Stimulated activated CD8-positive, alpha-beta memory T cell treated with anti-CD3 and anti-CD28 coated beads, Interleukin-7, amount 100 ng/mL, for 48 hours (primary cell): ENCODE measurements around the gene PTDSS2.

ENCODE experiments used
- DNase-seq, 2 donors: peaks; one replicate each; pipeline ENCODE4 v3.0.0-alpha.2; 2020; ENCODE audit warnings: low read depth in 1 of 2; ENCODE audit errors: extremely low read depth in 1 of 2

The PTDSS2 gene

DNA sequence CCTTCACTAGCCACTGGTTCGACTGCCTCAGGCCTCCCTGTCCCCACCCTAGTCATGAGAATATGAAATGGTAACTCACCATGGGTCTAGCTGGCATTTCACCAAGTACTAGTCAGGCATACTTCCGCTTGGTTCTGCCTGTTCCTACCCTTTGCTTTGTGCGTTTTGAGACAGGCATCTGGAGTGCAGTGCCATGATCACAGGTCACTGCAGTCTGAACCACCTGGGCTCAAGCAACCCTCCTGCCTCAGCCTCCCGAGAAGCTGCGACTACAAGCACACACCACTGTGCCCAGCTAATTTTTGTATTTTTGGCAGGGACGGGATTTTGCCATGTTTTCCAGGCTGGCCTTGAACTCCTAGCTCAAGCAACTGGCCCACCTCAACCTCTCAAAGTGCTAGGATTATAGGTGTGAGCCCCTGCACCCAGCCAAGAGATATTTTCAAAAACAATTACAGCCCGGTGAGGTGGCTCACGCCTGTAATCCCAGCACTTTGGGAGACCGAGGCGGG lies 71.2 kb downstream of the PTDSS2 start:
- DNase-seq, result no peak

DNA sequence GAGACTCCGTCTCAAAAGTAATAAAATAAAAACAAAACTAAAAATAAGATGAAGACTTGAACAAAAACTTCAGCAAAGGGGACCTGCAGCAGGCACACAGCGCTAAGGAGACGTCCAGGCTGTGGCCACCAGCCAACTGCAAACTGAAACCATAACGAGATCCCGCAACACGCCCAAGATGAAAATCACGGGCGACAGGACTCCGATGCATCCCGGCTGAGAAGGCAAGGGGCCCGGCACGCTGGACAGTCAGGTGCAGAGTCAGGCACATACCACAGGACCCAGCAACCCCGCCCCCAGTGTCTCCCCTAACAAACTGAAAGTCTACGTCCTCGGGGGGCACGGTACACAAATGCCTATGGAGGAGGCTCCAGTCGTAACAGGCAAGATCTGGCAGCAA lies 76.1 kb downstream of the PTDSS2 start:
- DNase-seq, result no peak

DNA sequence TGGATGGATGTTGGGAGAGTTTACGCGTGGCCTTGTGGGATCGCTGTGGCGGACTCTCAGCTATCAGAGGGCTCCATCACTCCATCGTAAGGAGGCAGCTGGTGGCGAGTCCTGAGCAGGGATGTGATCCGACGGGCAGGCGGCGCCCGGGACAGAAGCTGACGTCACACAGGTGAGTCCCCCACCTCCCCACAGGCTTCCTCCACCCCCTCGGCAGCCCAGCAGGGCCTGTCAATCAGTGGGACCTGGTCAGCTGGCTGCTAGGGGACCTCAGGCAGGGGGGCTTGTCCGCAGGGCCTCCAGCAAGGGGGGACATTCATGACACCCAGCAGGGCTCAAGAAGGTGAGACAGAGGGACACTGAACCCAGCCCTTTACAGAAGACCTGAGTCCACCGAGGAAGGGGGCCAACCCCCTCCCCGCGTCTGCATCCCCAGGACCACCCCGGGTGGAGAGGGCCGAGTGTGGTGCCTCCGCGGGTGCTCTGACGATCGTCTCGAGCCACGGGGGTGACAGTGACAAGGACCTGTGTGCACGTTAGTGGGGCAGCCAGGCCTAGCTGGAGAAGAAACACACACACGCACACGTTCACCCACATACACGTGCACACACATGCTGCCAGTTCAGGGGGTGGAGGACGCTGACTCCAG lies 78.2 kb downstream of the PTDSS2 start:
- DNase-seq, result no peak

DNA sequence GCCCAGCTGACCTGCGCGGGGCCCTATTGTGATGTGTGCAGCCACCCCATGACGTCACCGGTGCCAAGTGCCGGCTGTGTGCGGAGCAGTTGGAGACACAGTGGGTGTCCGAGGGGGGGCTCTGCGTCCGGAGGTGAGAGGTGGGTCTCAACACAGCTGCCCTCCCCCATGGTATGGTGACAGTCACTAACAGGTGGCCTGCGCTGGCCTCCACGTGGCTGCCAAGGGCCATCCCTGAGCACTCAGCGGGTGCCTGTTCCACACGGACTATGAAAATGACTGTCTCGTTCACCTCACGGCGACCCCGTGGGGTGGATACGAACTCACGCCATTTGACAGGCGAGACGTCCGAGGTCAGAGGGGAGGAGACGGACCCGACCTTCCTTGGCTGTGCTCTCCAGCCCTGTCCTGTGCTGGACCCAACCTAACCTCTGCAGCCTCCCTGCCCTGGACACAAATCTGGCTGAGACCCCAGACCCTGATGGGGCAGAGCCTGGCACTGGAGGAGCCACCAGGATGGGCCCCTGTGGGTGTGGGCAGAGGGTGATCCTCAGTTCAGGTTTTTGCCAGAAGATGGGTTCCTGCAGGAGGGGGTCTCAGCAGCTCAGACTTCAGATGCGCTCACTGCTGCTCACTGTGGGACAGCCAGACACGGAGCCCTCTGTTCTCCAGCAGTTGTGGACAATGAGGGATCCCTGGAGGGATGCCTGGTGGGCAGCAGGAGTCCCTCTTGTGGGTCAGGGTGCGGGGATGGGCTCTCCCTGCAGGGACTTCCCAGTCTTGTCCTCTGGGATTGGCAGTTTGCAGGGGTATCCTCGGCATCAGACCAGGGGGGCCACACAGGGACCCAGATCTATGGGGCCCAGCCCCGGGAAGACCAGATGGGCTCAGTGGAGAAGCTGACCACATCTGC lies 79.0 kb downstream of the PTDSS2 start:
- no peak for DNase-seq

DNA sequence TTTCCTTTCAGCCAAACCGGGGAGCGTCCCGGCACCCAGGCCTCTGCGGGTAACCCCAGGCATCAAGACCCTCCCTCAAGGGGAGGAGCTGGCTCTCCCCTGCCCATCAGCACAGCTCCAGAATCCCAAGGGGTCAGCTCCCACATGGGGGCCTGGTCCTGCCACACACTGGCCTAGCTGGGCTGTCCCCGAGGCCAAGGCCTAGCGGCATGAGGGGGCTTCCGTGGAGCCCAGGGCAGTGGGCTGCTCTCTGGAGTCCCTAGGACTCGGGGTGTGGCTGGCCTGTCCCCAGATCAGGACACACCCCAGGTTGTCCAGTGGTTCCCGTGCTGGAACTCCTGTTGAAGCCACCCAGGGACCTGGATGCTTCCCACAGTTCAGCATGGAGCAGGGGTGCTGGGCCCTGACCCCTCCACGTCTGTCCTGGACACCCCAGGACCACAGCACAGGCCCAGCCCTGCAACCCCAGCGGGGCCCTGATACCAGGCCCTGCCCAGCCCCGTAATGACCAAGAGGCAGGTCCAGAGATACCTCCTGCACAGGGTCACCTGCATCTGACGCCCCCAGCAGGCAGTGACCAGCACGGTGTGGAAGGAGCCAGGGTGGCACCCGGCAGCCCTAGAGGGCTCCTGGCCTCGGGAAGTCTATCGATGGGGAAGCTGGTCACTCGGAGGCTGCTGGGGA lies 79.8 kb downstream of the PTDSS2 start:
- no peak for DNase-seq

DNA sequence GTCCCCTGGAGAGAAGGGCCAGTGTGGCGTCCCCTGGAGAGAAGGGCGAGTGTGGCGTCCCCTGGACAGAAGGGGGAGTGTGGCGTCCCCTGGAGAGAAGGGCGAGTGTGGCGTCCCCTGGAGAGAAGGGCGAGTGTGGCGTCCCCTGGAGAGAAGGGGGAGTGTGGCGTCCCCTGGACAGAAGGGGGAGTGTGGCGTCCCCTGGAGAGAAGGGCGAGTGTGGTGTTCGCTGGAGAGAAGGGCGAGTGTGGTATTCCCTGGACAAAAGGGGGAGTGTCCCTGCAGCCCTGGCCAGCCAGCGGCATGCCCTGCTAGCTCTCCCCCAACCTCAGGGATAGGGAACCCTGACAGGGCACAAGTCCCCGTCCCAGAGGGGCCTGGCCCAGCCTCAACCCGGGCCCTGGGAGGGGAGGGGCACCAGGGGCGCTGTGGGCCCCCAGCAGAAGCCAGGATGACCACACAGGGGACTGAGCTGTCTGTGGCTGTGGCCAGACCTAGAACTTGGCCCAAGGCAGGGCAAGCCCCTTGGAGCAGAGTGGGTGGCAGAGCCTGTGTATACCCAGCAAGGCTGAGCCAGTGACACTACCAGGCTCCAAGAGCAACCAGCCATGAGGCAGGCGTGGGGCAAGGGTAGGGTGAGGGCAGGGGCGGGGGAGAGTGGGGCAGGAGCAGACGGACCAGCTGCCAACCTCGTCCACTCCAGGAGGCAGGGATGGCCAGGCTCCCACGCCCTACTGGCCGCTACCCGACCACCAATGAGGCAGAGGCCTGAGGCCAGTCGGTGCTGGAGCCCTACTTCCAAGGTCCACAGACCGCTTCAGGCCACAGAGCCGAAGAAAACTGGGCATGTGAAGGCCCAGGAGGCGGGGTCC lies 81.1 kb downstream of the PTDSS2 start:
- DNase-seq, result no peak

DNA sequence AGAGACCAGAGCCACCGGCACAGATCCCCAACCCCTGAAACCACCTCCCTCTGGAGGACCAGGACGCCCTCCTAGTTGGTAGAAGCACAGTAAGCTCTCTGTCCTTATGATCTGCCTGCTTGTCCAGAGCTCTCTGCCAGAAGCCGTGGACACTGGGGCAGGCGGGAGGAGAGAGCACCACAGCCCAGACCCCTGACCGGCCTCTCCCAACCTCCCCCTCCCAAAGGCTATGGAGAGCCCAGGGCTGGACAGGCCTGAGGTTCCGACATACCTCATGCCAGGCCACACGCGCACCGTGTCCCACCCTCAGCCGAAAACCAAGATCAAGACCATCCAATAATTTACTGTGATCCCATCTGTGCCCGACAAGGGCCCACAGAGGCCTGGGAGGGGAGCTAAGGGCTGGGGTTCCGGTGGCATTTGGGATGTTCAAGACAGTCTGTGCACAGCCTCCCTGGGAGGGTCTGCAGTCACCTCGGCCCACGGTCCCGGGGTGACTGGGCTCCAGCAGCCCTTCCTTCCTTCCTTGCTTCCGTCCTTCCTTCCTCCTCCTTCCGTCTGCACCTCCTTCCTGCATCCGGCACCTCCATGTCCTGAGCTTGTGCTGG lies 81.9 kb downstream of the PTDSS2 start:
- no peak for DNase-seq

DNA sequence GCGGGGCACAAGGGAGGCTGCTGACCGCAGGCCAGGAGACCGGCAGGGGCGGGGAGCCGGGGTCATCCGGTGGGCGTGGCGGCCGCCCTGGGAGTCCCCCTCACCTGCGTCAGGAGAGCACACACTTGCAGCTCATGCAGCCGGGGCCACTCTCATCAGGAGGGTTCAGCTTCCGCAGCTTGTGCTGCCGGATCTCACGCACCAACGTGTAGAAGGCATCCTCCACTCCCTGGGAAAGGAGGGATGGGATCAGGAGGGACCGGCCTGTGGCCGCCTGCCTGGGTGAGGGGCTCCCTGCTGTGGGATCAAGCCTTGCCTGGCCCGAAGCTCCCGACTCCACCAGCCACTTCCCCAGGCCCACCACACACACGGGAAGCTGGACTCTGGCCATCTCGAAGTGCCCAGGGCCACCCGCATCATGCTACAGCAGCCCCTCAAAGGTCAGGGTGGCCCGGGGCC lies 82.5 kb downstream of the PTDSS2 start:
- no peak for DNase-seq

DNA sequence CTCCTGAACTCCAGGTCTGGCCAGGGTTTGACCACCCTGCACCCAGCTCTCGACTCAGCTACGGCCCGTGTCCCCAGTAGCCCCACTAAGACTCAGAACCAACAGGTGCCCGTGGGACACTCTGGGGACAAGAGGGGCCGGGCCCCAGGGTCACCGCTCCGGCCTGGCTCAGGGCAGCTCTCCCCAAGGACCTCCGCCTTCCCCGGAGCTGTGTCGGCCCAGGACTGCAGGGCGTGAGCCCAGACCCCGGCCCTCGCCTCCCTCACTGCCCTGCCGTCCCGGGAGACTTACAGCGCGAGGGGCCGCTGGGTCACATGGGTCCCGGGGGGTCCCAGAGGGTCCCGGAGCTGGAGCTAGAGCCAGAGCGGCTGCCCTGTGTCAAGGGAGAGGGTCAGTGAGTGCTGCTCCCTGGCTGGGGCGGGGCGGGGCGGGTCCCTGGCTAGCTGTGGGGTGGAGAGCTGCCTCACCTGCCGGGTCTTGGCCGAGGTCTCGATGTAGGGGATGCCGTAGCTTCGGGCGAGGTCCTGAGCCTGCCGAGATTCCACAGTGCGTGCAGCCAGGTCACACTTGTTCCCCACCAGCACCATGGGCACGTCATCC lies 83.0 kb downstream of the PTDSS2 start:
- no peak for DNase-seq

DNA sequence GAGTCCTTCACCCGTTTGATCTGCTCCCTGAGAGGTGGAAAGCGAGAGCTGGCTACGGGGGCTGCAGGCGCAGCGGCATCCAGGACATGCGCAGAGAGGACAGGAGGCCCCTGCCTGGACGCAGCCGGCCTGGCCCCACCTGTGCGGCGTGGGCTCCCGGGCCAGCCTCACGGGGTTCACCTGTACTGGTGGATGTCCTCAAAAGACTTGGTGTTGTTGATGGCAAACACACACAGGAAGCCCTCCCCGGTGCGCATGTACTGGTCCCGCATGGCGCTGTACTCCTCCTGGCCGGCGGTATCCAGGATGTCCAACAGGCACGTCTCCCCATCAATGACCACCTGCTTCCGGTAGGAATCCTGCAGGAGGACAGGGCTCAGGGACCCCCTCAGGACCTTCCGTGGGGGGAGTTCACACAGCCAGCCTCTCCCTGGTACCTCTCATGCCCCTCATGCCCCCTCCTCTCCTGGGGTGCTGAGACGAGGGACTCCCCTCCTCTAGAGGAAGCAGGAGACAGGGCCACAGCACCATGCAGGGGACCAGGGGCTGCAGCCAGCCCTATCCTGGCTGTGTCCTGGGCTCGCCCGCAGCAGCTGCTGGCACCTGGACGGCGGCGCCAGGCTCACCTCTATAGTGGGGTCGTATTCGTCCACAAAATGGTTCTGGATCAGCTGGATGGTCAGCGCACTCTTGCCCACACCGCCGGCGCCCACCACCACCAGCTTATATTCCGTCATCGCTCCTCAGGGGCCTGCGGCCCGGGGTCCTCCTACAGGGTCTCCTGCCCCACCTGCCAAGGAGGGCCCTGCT lies 83.7 kb downstream of the PTDSS2 start:
- no peak for DNase-seq

DNA sequence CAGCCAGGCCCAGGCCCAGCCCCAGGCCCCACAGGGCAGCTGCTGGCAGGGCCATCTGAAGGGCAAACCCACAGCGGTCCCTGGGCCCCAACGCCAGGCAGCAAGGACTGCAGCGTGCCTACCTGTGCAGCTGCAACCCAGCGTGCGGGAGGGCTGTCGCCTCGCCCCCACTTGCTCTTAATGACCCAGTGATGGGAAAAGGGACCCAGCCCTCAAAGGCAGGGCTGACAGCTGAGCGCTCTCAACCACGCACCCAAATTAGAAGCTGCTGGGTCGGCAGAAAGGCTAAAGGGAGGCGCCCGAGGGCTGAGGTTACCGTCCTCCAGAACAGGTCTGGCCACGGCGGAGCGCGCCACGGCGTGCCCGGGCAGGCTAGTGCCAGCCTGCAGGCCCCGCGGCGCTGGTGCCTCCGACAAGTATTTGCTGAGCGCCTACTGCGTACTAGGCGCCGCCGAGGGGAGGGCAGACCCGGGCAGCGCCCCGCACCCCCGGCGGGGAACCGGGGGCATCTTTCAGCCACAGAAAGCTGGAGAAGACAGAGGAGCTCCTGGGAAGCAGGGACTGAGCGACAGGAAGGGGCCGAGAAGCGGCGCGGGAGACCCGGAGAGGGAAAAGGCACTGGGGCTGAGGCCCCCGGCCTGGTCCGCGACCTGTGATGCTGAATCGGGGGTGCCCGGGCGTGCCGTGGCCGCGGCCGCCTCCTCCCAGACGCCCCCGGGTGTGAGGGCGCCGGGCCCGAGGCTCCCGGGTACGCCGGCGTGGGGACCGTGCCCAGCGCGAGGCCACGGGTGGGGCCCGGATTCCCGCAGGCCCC lies 84.5 kb downstream of the PTDSS2 start:
- no peak for DNase-seq

DNA sequence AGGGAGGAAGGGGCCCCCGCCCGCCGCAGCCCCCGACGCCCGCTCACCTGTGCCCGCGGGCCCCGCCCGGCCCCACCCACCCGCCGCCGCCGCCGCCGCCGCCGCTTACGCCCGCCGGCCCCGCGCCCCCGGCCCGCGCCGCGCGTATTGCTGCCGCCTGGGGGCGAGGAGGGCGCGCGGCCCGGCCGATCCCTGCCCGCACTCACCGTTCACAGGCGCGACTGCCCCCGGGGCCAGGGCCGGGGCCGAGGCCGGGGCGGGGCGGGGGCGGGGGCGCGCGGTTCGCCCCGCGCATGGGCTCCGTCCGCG lies 85.1 kb downstream of the PTDSS2 start:
- no peak for DNase-seq

DNA sequence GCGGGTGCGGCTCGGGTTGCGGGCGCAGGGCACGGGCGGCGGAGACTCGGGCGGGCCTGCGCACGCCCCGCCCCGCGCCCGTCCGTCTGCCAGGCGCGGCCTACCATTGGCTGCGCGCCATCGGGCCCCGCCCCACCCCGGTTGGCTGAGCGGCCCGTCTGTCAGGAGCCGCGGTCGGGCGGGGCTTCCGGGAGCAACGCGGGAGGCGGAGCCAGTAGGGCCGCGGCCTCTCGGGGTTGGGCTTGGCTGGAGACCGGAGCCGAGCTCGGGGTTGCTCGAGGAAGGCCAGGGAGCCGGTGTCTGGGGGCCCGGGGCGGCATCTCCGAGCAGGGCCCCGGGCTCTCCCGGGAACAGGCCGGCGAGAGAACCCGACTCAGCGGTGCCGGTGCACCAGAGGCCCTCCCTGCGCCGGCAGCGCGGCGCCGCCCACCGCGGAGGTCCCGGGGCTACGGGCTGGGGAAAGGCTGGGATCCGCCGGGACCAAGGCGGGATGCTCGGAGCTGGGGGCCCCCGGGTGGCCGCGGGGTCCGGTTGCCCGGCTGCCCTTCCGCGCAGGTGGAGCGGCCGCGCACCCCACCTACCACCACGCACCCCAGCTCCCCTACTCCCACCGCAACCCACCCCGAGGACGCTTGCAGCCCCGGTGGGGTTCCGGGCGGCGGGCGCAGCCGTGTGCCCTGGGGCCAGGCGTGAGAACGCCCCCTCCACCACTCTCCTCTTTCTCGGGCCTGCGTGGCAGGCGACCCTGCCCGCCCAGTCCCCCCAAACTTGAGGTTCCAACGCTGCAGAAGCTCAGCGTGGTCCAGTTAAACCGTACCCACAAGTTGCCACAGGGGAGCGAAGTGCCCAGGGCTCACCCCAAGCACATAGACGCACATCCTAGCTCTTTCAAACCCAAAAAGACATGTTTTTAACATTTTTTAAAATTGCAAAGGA lies 85.7 kb downstream of the PTDSS2 start, which contains the start of gene HRAS:
HRAS (minus strand) TSS at position 58 of the 936 bp plus-strand sequence.
- peak; percentile 91 to 94 for DNase-seq

DNA sequence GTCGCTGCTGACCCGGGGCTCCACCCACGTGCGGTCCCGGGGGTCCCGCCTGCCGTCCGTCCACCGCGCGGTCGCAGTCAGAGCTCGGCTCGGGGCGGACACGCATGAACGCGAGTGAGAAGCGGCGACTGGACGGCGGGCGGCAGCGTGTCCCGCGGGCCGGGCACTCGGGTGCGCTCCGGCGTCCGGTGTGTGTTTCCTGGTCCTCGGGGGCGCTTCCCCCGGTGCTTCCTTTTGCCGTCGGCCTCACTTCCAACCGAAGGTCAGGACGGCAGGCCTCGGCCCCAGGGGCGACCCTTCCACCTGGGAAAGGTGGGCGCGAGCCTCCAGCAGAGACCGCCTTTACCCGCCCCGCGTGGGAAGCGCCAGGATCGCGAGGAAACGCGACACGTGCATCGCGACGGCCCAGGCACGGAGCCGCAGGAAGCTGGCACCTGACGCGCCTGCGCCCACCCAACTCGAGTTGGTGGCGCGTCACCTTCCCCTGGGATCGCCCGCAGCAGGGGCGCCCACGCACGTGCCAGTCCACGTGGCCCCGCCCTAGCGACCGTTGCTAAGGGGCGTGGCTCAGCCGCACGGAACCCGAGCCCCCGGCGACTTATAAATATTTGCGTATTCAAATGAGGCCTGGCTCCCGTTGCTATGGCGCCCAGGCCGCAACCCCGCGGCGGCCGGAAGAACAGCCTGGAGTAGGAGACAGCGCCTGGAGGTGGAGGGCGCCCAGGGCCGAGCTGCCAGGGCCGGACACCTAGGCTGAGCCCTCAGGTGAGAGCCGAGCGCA lies 87.0 kb downstream of the PTDSS2 start, which contains the start of gene LRRC56:
LRRC56 (plus strand) TSS at position 687 of the 781 bp plus-strand sequence. CDS start 3,158 bp downstream, outside the sequence.
- peak; percentile 82 to 90 for DNase-seq

DNA sequence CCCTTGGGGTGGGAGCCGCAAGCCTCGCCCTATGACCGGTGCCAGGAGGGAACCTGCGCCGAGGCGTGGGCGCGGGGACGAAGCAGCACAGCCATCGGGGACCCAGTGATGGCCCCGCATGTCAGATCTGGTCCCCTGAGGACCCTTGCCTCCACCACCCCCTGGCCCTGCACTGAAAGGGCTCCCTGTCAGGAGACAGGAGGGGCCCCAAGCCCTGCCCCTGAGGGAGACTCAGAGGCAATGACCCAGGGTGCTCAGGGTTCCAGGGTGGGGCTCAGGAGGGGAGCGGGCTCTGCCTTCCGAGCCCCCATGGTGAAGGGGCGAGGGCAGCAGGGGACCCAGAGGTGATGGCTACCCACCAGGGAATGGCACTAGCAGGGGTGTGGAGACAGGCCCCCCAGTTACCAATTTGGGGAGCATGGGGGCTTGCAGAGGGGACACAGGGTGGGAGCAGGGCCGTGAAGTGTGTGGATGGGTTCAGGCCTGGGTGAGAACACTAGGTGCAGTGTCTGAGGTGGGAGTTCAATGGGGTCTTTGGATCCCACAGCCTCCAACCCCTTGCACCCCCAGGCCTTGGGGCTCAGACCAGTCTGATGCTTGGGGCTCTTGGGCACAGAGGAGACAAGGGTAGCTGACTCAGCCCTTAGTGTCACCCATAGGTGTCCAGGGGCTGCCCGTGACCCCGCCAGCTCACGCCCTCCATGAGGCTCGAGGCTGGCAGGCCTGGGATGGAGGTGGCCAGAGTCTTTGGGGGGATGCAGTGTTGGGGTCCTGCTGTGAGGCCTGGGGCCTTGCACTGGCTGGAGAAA lies 87.7 kb downstream of the PTDSS2 start:
- DNase-seq, result no peak
